Stimulated activated CD4-positive, alpha-beta T cell treated with anti-CD3 and anti-CD28 coated beads, Interleukin-1b, Interleukin-23, amount 100 ng/mL, for 48 hours (primary cell): ENCODE data around the gene LMNTD1.
"Not testable (repeated sequence)": the region's sequence is repeated elsewhere in the genome, so short reads cannot be mapped to it uniquely, and the experiment has no call there.

ENCODE experiments used
- DNase-seq: peaks from one replicate; pipeline ENCODE4 v3.0.0-alpha.2; 2020

LMNTD1 gene

GRCh38 chr12:25488956-25489870 lies 63.9 kb downstream of the LMNTD1 start:
- not testable (repeated sequence) for DNase-seq

DNA sequence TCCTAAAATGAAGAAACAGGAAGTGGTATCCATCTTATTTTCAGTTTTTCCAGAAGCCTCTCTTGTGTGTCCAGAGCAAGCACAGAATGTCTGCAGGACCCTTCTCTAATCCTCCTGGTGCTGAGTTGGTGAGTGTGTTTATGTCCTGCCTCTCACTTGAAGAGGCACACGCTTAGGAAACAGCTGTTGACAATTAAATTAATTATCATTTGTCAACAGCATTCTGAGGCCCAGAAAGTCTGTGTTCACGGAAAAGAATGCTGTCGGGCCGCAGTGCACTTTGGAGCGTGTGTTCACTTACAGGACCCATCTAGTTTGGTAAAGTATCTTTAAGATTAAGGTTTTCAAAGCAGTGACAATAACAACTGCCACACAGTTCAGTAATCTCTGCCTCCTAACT lies 70.5 kb downstream of the LMNTD1 start:
- no peak for DNase-seq

DNA sequence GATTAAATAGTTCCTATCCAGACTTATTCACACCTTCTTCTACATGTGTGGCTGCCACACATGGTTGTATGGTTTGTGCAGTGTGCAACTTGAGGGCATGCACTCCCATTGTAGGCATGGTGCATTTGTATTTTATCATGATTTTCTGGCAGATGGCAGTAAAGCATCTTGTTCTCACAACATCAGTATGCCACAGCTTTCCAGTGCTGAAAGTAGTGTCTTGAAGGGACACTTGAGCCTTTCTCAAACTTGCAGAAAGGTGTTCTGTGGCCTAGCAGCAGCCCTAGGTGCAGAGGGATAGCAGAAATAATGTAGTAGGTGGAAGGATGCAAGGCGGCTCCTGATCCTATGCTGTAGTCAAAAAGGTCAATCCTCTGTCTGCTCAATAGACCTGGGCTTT lies 72.9 kb downstream of the LMNTD1 start:
- DNase-seq = no peak

DNA sequence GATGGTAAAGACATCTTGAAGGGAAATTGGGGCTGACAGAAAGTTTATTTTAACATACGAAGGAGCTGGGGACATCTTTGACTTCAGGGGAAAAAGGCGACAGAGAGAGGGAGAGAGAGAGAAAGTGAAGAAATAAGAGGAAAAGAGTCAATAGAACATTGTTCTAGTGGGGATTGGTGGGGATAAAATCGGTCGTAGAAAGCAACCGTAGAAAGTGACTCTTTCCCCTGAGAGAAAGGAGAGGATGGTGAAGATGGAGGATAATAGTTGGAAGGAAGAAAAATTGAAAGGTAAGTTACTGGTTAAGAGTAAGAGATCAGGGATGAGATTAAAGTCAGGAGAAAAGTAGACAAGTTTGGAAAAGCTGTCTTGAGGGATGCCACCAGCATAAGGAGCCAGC lies 75.9 kb downstream of the LMNTD1 start:
- DNase-seq = no peak

GRCh38 chr12:25472453-25472852 lies 80.6 kb downstream of the LMNTD1 start:
- no peak for DNase-seq

DNA sequence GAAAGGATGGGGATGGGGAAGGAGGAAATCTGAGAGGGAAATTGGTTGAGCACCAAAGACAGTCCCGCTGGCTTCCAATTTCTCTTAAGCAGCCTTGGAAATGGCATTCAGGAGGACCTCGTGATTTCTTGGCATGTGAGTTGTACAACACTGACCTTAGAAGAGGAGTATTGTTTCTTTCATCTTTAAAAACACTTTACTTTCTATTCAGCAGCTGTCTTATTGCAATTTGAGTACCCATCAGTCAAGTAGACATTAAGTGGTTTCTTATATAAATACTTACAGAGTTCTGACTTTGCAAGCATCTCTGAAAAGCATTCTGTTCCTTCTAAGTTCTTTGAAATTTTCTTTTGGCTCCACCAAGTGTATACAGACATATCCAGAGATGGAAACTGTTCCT lies 83.2 kb downstream of the LMNTD1 start:
- DNase-seq = no peak

DNA sequence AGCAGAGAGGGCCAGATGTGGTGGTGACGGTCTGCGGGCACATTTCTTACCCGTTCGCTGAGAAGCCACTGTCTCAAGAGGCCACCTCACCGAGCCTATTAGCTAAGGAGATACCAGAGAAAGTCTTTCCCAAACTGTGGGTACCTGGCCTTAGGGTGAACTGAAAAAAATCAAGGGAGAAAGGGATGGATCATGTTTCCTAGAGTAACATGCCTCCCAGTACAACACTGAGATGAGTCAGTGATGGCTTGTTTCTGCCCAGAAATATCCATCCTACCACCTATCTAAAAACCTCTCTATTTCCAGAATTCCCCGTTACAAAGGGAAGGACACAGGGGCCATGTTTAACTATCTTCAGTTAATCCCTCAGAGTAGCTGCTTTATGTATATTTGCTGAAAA lies 83.7 kb downstream of the LMNTD1 start:
- no peak for DNase-seq

GRCh38 chr12:25463521-25463920 lies 89.6 kb downstream of the LMNTD1 start:
- DNase-seq = no peak

GRCh38 chr12:25463005-25463404 lies 90.1 kb downstream of the LMNTD1 start:
- DNase-seq = no peak

DNA sequence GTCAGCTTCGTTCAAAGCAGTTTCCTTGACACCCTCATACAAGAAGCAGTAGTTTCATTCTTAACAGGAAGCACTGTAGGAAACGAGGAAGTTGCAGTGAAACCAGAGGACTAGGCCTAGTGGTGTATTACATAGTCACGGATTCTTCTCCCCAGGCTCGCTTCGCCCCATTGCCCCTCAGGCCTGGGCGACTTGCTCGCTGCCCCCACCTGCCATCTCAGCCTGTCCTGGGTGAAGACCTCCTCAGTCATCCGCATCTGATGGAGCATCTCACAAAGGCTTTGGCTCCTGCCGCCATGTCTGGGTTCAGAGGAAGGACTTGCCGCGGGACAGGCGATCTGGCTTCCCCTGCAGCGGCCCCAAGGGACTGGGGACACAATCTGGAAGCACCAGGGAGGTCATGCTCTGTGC lies 93.5 kb downstream of the LMNTD1 start:
- DNase-seq = no peak

GRCh38 chr12:25458047-25458552 lies 95.0 kb downstream of the LMNTD1 start:
- DNase-seq = no peak

- no peak for DNase-seq
Measured at GRCh38 chr12:25456474-25456873, 96.6 kb downstream of the LMNTD1 start.

- DNase-seq = no peak
Measured at GRCh38 chr12:25455696-25456095, 97.4 kb downstream of the LMNTD1 start.

DNA sequence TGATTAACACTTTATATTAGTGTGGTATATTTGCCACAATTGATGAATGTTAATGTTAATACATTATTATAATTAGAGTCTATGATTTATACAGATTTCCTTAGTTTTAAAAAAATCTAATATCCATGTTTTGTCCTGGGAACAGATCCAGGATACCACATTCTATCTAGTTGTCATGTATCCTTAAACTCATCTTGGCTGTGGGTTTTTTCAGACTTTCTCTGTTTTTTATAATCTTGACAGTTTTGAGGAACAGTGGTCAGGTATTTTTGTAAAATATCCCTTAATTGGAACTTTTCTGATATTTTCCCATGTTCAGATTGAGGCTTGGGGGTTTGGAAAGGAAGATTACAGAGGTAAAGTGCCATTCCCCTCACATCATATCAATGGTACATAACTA lies 104.1 kb downstream of the LMNTD1 start:
- DNase-seq = no peak

- no peak for DNase-seq
Measured at GRCh38 chr12:25447046-25447445, 106.0 kb downstream of the LMNTD1 start.

- DNase-seq = no peak
Measured at GRCh38 chr12:25438638-25439037, 114.4 kb downstream of the LMNTD1 start.

- no peak for DNase-seq
Measured at GRCh38 chr12:25436206-25437030, 116.7 kb downstream of the LMNTD1 start.

DNA sequence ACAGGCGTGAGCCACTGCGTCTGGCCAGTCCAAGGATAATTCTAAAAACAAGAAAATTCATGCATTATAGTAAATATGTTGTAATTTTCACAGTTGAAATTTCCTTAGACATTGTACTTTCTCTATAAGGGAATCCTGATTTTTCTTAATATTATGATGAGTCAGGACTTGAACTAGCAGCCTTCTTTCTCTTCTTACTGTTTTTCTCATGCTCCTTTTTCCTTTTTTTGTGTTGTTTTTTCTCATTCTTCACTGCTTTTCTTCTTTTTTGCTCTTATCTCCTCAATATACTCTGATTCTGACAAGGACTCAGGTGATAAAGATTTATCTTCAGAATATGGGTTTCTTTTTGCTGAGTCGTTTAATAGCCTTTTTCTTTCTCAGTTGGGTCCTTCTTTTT lies 117.7 kb downstream of the LMNTD1 start:
- no peak for DNase-seq

GRCh38 chr12:25434515-25434914 lies 118.6 kb downstream of the LMNTD1 start:
- no peak for DNase-seq

DNA sequence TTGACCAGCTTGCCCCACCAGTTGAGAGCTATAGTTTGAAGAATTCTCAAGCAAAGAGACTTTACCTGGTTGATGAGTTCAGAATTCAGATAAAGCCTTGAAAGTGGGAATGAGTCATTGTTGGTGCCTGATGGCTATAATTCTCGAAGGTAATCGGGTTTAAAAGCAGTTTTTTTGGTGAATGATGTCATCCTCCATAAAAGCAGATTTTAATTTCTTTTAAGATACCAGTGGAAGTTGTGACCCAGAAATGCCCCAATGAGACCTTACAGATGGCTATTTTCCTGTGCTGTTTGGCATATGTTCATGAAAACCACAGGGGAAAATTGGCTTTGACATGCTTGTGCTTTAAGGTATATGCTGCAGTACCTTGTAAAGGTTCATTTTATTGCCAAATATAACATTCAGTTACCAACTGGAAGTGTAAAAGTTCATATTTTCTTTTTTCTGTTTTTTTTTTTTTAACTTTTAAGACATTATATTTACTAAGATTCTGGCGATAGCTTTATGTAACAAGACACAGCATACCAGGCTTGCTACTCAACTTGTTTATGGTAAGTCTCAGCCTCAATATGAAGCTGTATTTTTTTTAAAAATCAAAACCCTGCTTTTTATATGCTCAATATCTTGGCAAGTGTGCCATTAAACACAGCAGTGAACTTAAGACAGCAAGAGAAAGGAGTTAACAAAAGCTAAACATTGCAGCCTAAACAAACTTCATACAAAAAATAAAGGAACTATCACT lies 119.3 kb downstream of the LMNTD1 start:
- DNase-seq = no peak

DNA sequence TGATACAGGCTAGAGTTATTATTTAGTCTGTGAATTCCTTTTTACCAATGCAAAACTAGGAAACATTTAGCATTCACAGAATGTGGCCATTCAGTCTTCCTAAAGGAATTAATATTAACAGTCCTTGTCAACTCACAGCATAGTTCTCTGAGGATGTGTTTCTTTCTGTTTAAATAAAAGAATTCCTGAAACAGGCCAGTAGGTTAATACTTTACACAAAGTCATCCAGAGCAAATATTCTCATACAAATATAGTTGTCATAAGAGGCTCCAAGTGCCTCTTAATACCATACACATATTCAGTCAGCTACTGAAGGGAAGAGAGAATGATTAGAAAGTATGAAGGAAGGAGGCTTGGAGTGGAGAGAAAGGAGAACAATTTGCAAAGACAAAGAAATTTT lies 120.1 kb downstream of the LMNTD1 start:
- DNase-seq = no peak

GRCh38 chr12:25427337-25428249 lies 125.5 kb downstream of the LMNTD1 start:
- no peak for DNase-seq
